ENCODE results near the gene AHRR. TPM values are rescaled to one million over a fixed set of nuclear protein-coding genes. Genes with fewer than 3 reads are reported as not detected.
A peak's percentile ranks its signal among the peaks of the same experiment; 100 is the strongest.
"Not testable (repeated sequence)": the region's sequence is repeated elsewhere in the genome, so short reads cannot be mapped to it uniquely, and the experiment has no call there.

Gene AHRR
- total RNA-seq, 1 donor from 2014 or later = 23.7 TPM

DNA sequence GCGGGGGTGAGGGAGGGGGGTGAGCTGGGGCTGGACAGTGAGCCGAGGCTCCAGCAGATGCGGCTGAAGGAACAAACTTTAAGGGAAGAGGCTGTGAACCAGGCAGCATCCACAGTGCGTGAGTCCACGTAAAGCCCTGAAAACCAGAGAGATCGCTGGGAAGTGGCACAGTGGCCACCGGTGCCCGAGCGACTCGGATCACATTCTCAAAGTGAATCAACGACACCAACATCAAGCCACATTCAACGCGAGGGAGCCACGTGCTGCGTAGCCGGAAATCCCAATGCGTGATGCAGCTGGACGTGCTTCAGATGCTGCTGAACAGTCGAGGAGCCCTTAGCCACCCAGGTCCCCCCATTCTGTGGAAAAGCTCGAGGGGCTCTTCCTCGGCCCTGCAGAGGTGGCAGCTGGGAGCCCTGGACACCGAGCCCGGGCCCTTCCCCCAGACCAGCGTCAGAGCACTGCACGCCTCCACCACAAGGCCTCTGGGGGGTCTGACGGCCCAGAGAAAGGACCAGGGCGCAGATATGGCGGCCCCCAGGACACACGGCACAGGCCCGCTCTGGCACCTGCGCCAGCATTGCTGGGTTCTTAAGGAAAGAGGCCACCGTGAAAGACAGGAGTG lies 67.8 kb downstream of the AHRR start:
- Mint-ChIP-seq H3K4me3 (no peak overlapping the region), H3K27me3 (ENCODE audit: insufficient read depth) (peaks cover 2% of the 10 kb centered on the region), H3K4me1 (ENCODE audit: low read depth) (peaks cover 36% of the 10 kb centered on the region), H3K27ac (no peak overlapping the region), H3K9me3 (peaks cover 16% of the 10 kb centered on the region), H3K36me3 (ENCODE audit: low read depth) (peaks cover 30% of the 10 kb centered on the region)
- DNase-seq (ENCODE audit: low spot score) = no peak
- intact Hi-C loops (cut with micrococcal nuclease) = no loop called here

DNA sequence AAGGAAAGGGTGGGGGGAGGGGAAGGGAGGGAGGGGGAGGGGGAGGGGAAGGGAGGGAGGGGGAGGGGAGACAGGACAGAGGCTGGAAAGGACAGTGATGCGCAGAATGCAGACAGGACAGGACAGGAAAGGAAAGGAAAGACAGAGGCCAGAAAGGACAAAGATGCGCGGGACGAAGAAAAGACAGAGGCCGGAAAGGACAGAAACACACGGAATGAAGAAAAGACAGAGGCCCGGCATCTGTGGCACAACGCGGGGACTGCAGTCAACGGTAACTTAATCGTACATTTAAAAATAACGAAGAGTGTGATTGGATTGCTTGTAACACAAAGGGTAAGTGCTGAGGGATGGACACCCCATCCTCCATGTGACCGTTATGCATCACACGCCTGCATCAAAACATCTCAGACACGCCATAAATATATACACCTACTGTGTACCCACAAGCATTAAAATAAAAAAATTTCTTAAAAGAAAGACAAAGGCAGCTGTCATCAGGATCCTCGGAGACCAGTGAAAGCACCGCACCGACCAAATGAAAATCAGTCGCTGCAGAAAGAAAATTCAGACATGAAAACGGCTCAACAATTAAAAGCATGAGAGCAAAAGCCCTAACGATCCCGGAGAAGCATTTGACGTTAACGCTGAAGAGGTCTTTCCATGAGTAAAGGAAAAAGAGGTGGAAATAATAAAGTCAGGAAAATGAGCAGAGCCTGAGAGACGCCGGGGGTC lies 68.5 kb downstream of the AHRR start:
- Mint-ChIP-seq H3K9me3 (peaks cover 12% of the 10 kb centered on the region), H3K4me3 (no peak overlapping the region), H3K27me3 (ENCODE audit: insufficient read depth) (peaks cover 2% of the 10 kb centered on the region), H3K27ac (peak overlapping the region; percentile 80), H3K4me1 (ENCODE audit: low read depth) (peaks cover 36% of the 10 kb centered on the region), H3K36me3 (ENCODE audit: low read depth) (peaks cover 25% of the 10 kb centered on the region)
- DNase-seq (ENCODE audit: low spot score) = no peak
- intact Hi-C loops (cut with micrococcal nuclease) = loop anchor here (5.0 kb wide), 1 partner anchor 67 kb away; no protein-coding TSS in a partner anchor

DNA sequence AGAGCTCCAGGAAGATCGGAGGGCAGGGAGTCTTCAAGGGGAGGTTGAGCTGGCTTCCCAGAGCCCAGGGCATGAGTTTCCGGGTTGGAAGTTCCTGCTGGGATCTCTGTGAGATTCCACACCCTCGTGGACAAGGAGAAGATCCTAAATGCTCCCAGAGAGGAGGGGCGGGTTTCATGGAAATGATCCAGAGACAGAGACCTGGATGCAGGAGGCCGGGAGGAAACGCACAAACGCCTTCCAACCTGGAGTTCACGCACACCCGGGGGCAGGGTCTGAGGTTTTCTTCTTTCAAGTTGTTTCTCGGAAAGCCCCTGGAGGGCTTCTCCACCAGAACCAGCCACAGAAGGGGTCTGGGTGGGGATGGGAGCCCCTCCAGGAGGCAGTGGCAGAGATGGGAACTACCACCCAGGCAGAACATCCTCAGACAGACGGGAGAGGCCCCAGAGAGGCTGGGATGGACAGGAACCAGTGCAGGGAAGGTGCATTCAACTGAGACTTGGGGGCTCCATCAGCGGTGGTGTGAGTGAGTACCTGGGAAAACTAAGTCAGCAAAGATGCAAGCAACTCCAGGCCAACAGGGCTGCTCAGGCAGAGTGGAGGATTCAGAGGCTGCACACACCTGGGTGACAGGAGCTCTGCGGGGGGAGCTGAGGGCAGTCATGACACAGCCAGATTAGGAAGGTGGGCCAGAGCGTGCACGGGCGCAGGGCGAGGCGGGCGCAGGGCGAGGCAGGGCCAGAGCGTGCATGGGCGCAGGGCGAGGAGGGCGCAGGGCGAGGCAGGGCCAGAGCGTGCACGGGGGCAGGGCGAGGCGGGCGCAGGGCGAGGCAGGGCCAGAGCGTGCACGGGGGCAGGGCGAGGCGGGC lies 69.3 kb downstream of the AHRR start:
- DNase-seq (ENCODE audit: low spot score) = no peak
- H3K4me1 Mint-ChIP-seq (ENCODE audit: low read depth) = peaks cover 36% of the 10 kb centered on the region
- peaks cover 20% of the 10 kb centered on the region for H3K36me3 Mint-ChIP-seq (ENCODE audit: low read depth)
- H3K9me3 Mint-ChIP-seq = peaks cover 4% of the 10 kb centered on the region
- H3K4me3 Mint-ChIP-seq = no peak overlapping the region
- peak overlapping the region; percentile 80 for H3K27ac Mint-ChIP-seq
- H3K27me3 Mint-ChIP-seq (ENCODE audit: insufficient read depth) = peaks cover 2% of the 10 kb centered on the region
- intact Hi-C loops (cut with micrococcal nuclease) = loop anchor here (5.0 kb wide), 1 partner anchor 66 kb away; no protein-coding TSS in a partner anchor

DNA sequence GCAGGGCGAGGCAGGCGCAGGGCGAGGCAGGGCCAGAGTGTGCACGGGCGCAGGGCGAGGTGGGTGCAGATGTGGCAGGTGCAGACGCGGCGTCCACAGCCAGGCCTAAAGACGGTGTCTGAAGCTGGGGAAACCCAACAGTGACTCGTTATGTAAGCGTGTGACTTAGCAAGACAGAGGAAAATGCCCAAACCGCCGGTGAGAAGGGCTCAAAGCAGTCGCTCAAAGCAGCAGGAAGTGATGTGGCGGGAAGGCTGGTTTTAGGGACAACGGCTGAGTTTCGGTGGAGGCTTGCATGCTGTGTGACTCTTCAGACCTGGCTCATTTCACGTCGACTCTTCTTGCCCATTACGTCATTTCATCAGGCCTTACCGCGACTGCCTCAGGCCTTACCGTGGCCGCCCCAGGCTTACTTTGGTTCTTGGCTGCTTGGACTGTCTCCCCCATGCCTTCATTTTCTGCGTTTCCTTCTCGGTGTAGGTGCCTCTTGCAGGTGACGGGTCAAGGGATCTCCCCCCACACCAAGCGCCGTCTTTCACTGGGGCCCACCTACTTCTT lies 71.0 kb downstream of the AHRR start:
- Mint-ChIP-seq H3K36me3 (ENCODE audit: low read depth) (peaks cover 11% of the 10 kb centered on the region), H3K4me3 (peak overlapping the region; percentile 74), H3K27me3 (ENCODE audit: insufficient read depth) (peaks cover 2% of the 10 kb centered on the region), H3K9me3 (no peaks in the 10 kb centered on the region), H3K27ac (peak overlapping the region; percentile 98), H3K4me1 (ENCODE audit: low read depth) (peaks cover 36% of the 10 kb centered on the region)
- intact Hi-C loops (cut with micrococcal nuclease) = loop anchor here (1.0 to 5.0 kb wide), 6 partner anchors 13 to 174 kb away; partner anchors contain the start of genes CCDC127, PDCD6 and SDHA
- DNase-seq (ENCODE audit: low spot score) = peak; percentile 87

DNA sequence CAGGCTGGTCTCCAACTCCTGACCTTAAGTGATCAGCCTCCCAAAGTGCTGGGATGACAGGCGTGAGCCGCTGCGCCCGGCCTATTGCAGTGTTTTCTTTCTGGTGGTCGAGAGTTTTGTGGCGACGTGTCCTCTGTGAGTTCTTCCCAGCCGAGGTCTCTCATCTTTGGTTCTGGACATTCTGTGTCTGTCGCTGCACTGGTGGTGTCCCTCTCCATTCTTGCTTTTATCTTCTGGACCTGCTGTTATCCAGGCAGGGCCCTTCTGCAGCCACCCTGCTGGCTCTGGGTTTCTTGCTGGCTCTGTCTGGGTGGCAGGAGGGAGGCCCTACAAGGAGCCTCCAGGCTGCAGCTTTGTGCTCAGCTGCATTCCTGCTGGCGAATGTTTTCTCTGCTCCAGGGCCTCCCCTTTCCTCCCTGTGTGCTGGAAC lies 72.3 kb downstream of the AHRR start:
- H3K4me1 Mint-ChIP-seq (ENCODE audit: low read depth) = peaks cover 36% of the 10 kb centered on the region
- peak overlapping the region; percentile 74 for H3K4me3 Mint-ChIP-seq
- DNase-seq (ENCODE audit: low spot score) = no peak
- peaks cover 6% of the 10 kb centered on the region for H3K36me3 Mint-ChIP-seq (ENCODE audit: low read depth)
- intact Hi-C loops (cut with micrococcal nuclease) = loop anchor here (2.0 to 5.0 kb wide), 2 partner anchors 63 to 175 kb away; partner anchors contain the start of genes CCDC127 and SDHA
- H3K27me3 Mint-ChIP-seq (ENCODE audit: insufficient read depth) = no peaks in the 10 kb centered on the region
- H3K27ac Mint-ChIP-seq = peak overlapping the region; percentile 98
- no peaks in the 10 kb centered on the region for H3K9me3 Mint-ChIP-seq

DNA sequence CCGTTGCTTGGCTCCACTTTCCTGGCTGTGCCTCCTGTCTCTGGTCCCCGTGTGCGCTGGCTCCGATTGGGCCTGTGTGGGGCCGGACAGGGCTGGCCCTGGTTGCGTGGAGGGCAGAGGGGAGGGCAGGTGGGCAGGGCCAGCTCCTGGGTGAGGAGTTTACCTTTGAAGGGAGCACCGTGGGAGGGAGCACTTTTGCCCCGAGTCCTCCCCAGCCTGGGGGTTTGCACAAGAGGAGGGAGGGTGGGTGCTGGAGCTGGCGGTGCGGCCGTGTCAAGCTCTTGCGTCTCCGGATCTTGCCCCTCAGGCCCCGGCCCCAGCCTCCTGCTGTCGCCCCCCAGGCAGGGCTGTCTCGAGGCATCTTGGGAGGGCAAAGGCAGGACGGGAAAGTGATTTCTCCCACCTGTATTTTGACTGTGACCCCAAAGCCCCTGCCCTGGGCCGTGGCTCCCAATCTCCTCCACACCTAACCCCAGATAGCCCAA lies 73.2 kb downstream of the AHRR start:
- H3K27ac Mint-ChIP-seq = peak overlapping the region; percentile 40
- peaks cover 40% of the 10 kb centered on the region for H3K4me1 Mint-ChIP-seq (ENCODE audit: low read depth)
- H3K27me3 Mint-ChIP-seq (ENCODE audit: insufficient read depth) = no peaks in the 10 kb centered on the region
- peaks cover 5% of the 10 kb centered on the region for H3K36me3 Mint-ChIP-seq (ENCODE audit: low read depth)
- intact Hi-C loops (cut with micrococcal nuclease) = loop anchor here (5.0 kb wide), 1 partner anchor 63 kb away; no protein-coding TSS in a partner anchor
- no peak for DNase-seq (ENCODE audit: low spot score)
- H3K4me3 Mint-ChIP-seq = peak overlapping the region; percentile 47
- H3K9me3 Mint-ChIP-seq = no peaks in the 10 kb centered on the region

DNA sequence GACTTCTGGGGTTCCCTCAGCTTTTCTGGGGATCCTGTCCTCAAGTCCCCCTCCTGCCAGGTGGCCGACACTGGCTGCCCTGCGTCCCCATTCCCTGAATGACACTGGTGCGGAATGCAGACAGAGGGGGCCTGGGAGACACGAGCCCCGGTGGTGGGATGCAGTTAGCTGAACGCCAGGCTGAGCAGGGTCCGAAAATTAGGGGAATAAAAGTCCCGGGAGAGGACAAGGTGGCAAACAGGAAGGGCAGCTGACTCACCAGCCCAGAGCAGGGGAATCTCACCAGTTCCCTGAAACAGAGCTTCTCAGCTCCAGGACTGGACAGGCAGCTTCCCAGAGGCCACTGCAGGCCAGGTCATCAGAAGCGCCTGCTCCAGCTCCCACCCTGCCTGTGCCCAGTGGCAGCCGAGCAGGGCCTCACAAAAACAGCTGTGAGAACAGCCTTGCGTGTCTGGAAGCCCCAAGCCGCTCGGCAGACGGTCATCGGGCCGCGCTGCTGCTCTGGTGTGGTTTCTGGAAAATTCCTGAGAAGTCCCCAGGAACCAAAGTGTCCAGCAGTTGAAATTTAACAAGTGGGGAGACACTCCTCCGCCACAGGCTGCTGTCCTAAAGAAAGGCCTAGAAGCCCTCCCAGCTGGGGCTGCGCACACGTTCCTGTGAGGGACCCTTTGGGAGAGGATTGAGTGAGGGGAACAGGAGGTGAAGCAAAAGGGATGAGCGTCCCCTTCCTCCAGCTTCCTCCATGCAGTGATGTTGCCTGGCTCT lies 73.8 kb downstream of the AHRR start:
- peaks cover 40% of the 10 kb centered on the region for H3K4me1 Mint-ChIP-seq (ENCODE audit: low read depth)
- no peak for DNase-seq (ENCODE audit: low spot score)
- no peaks in the 10 kb centered on the region for H3K9me3 Mint-ChIP-seq
- H3K27ac Mint-ChIP-seq = peak overlapping the region; percentile 40
- peak overlapping the region; percentile 47 for H3K4me3 Mint-ChIP-seq
- no peaks in the 10 kb centered on the region for H3K27me3 Mint-ChIP-seq (ENCODE audit: insufficient read depth)
- intact Hi-C loops (cut with micrococcal nuclease) = no loop called here
- peaks cover 7% of the 10 kb centered on the region for H3K36me3 Mint-ChIP-seq (ENCODE audit: low read depth)

DNA sequence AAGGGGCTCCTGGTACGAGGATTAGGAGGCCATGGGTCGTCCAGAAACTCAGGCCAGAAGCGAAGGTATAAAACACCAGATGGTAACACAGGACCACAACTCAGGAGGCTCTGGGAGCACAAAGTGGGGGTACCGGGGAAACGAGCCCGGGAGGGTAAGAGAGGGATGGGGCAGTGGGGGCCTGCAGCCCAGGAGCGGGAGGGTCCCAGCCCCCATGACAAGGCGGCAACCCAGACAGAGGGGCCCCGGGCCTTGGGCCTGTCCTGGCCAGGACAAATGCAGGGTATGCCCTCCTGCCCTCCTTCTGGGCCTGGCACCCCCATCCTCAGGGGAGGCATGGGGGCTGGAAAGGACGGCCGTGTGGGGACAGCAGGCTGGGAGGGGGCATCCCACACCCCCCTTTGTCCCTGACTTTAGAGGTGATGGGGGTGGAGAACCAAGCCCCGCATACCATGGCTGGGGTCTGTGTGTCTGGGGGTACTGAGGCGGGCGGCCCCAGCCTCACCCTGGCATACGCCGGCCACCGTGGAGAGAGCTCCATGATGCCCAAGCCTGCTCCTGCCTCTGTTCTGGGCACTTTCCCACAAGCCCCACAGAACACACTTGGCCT lies 74.5 kb downstream of the AHRR start:
- H3K27ac Mint-ChIP-seq = peak overlapping the region; percentile 23
- DNase-seq (ENCODE audit: low spot score) = no peak
- peaks cover 35% of the 10 kb centered on the region for H3K4me1 Mint-ChIP-seq (ENCODE audit: low read depth)

DNA sequence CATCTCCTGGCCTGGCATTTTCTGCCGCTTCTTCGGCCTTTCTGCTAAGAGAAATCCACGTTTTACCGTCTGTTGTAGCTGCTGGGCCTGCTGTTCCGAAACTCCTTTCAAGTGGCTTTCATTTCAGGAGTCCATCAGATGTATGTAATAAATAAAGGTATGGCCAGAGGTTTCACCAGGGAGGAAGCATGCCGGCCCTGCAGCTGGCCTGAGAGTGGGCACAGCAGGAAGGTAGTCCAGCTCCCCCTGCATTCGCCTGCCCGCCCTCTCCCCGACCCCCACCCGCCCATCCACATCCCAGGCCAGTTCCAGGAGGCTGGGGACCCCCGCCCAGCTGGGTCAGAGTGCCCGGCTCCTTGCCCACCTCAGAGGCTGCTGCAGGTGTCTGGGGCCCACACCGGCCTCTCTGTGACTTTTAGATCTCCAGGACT lies 75.0 kb downstream of the AHRR start:
- no peak for DNase-seq (ENCODE audit: low spot score)
- H3K9me3 Mint-ChIP-seq = no peaks in the 10 kb centered on the region
- peaks cover 34% of the 10 kb centered on the region for H3K4me1 Mint-ChIP-seq (ENCODE audit: low read depth)
- no peak overlapping the region for H3K27ac Mint-ChIP-seq
- peaks cover 8% of the 10 kb centered on the region for H3K36me3 Mint-ChIP-seq (ENCODE audit: low read depth)
- H3K4me3 Mint-ChIP-seq = no peak overlapping the region
- no peaks in the 10 kb centered on the region for H3K27me3 Mint-ChIP-seq (ENCODE audit: insufficient read depth)
- intact Hi-C loops (cut with micrococcal nuclease) = no loop called here

More for the DNA sequence above, 74.5 kb downstream of the AHRR start:
- H3K27me3 Mint-ChIP-seq (ENCODE audit: insufficient read depth) = no peaks in the 10 kb centered on the region
- no peaks in the 10 kb centered on the region for H3K9me3 Mint-ChIP-seq
- no peak overlapping the region for H3K4me3 Mint-ChIP-seq
- intact Hi-C loops (cut with micrococcal nuclease) = no loop called here
- H3K36me3 Mint-ChIP-seq (ENCODE audit: low read depth) = peaks cover 7% of the 10 kb centered on the region

DNA sequence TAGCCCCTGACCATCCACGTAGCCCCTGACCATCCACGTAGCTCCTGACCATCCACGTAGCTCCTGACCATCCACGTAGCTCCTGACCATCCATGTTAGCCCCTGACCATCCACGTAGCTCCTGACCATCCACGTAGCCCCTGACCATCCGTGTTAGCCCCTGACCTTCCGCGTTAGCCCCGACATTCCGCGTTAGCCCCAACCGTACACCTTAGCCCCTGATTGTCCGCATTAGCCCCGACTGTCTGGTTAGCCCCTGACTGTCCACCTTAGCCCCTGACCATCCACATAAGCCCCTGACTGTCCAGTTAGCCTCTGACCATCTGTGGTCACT lies 76.6 kb downstream of the AHRR start:
- DNase-seq (ENCODE audit: low spot score); intact Hi-C loops (cut with micrococcal nuclease); H3K4me3 Mint-ChIP-seq; H3K27ac Mint-ChIP-seq; H3K27me3 Mint-ChIP-seq (ENCODE audit: insufficient read depth); H3K9me3 Mint-ChIP-seq: not testable (repeated sequence)
- Mint-ChIP-seq H3K4me1 (ENCODE audit: low read depth) (peaks cover 24% of the 10 kb centered on the region), H3K36me3 (ENCODE audit: low read depth) (peaks cover 11% of the 10 kb centered on the region)

DNA sequence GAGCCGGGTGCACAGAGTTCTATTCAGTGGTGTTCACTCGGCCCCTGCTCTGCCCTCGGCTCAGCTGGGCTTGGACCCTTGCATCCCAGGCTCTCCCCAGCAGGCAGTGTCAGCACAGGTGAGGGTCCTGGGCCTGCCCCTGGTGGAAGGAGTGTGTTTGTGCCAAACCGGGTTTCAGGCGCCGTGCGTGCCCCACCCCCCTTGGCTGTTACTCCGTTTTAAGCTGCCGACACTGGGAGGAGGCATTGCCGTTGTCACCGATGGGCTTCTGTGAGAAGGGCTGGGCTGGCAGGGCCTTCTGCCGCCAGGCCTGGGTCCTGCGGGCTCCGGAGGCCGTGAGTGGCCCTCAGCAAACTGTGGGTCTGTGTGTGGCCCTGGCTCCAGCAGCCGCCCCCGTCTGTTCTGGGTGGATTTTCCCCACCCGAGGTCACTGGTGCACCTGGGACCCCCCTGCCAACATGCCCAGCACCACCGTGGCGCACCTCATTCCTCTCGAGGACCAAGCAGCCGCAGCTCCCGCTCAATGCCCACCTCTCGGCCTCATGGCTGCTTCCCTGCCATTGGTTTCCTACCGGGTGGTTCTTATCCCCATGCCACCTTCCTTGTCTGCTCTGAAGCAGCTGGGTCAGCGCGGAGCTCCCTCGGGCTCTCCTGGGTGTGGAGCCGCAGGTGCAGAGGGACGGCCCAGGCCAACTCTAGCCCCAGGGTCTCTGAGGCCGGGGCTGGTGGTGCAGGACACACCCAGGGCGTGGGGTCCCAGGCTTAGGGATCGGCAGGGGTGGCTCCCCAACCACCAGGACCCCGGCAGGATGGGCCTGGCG lies 77.2 kb downstream of the AHRR start:
- H3K27me3 Mint-ChIP-seq (ENCODE audit: insufficient read depth) = no peaks in the 10 kb centered on the region
- H3K4me1 Mint-ChIP-seq (ENCODE audit: low read depth) = peaks cover 18% of the 10 kb centered on the region
- H3K9me3 Mint-ChIP-seq = no peaks in the 10 kb centered on the region
- no peak overlapping the region for H3K4me3 Mint-ChIP-seq
- no peak for DNase-seq (ENCODE audit: low spot score)
- H3K36me3 Mint-ChIP-seq (ENCODE audit: low read depth) = peaks cover 11% of the 10 kb centered on the region
- no peak overlapping the region for H3K27ac Mint-ChIP-seq
- intact Hi-C loops (cut with micrococcal nuclease) = no loop called here

Data from activated T-helper 1 cell treated with anti-CD3 and anti-CD28 coated beads, Interleukin-12 subunit alpha, Interleukin-12 subunit beta, Interleukin-2, Interleukin-4 antibody, amounts not matched to agents 30 ng/mL and 10 ng/mL and 1 ng/mL, durations not matched to agents 14 hours and 24 hours and 36 hours (primary cell).